Measurements from ENCODE around the gene CDK5RAP1. TPM values are rescaled to one million over a fixed set of nuclear protein-coding genes. Genes with fewer than 3 reads are reported as not detected.

Gene CDK5RAP1
- total and polyA plus RNA-seq, 2 of the 8 experiments (the other 6 are each of a cell fraction or from before 2014, with no cell fraction given), result 37.8 to 46.6 TPM

GRCh38 chr20:33445881-33446625 lies 44.7 kb upstream of the CDK5RAP1 start:
- peak overlapping the region; percentile 53; the same call in 1 of the 2 replicates for H2BK15ac ChIP-seq (ENCODE audit: low read length)
- H2AK5ac ChIP-seq (ENCODE audit: low read depth, low read length), result no peak overlapping the region
- no peak overlapping the region for H3K9ac ChIP-seq (replicated peaks in 1 of 4; ENCODE audit: extremely low read depth in 1 of 4, low read depth in 3 of 4, low read length in 3 of 4)
- DNase-seq (ENCODE audit: low read depth in 1 of 2, low spot score in 2 of 2) (no peak), FAIRE-seq (no peak)
- peaks cover 0 to 7% (median 3%) of the 10 kb centered on the region in 4 experiments; a peak in 4 of 7 replicates for H3K4me1 ChIP-seq (replicated peaks in 1 of 4; ENCODE audit: control insufficient read depth in 3 of 4, insufficient read depth in 4 of 4, low read length in 3 of 4)
- H4K5ac ChIP-seq (ENCODE audit: insufficient read length, low read depth, low read length), result no peak overlapping the region
- H3K27me3 ChIP-seq (replicated peaks in 1 of 4; ENCODE audit: control insufficient read depth in 3 of 4, extremely low read depth in 1 of 4, insufficient read depth in 3 of 4, low read length in 3 of 4), result peaks cover 3 to 18% (median 15%) of the 10 kb centered on the region in 4 experiments
- H3K4me2 ChIP-seq (ENCODE audit: insufficient read depth in 1 of 2, low read depth in 2 of 2, low read length in 2 of 2), result no peak overlapping the region
- WGBS, 2 experiments (ENCODE audit: extremely low coverage in 1 of 2, insufficient coverage in 1 of 2, insufficient read length in 1 of 2, insufficient replicate concordance in 2 of 2, low coverage in 1 of 2, low lambda C conversion rate in 2 of 2, missing lambda C conversion rate in 1 of 2), result 91% methylated on average over 4 of the region's 4 CpGs; no CpG with 5 or more reads in 1 of the 2 experiments
- no peaks in the 10 kb centered on the region for H3K79me2 ChIP-seq (ENCODE audit: control insufficient read depth in 1 of 2, insufficient read depth in 2 of 2, low read length in 2 of 2)
- no peak overlapping the region for H3K23ac ChIP-seq (ENCODE audit: insufficient read length)
- H3K79me1 ChIP-seq (ENCODE audit: low read depth, low read length), result no peaks in the 10 kb centered on the region
- no peak overlapping the region for H3K4me3 ChIP-seq (ENCODE audit: extremely low read depth in 1 of 4, insufficient read depth in 2 of 4, low read depth in 3 of 4, low read length in 4 of 4)
- peaks cover 0 to 4% of the 10 kb centered on the region in 2 experiments for H4K20me1 ChIP-seq (replicated peaks in 1 of 2; ENCODE audit: control insufficient read depth in 1 of 2, insufficient read depth in 2 of 2, low read length in 2 of 2)
- CTCF ChIA-PET (ENCODE audit: partially characterized antibody), result interaction anchor here (0.6 to 1.9 kb wide), 2 partner anchors 8 to 87 kb away, joined by 3 to 5 read pairs; no protein-coding TSS in a partner anchor
- H2BK12ac ChIP-seq (ENCODE audit: low read depth, low read length), result peak overlapping the region; percentile 81; the same call in 1 of the 2 replicates
- H3K4ac ChIP-seq (replicated peaks; ENCODE audit: insufficient read length, low read depth, low read length), result no peak overlapping the region
- peaks cover 6% of the 10 kb centered on the region; the same call in 1 of the 2 replicates for H3K23me2 ChIP-seq (ENCODE audit: low read depth, low read length)
- no peak overlapping the region for H2BK120ac ChIP-seq (replicated peaks; ENCODE audit: low read depth, low read length)
- no peak overlapping the region for H3K27ac ChIP-seq (ENCODE audit: low read depth, low read length)
- H4K91ac ChIP-seq (replicated peaks; ENCODE audit: insufficient read length, low read length), result no peak overlapping the region
- H3K56ac ChIP-seq (replicated peaks; ENCODE audit: insufficient read length, low read depth, low read length), result no peak overlapping the region
- H2BK5ac ChIP-seq (ENCODE audit: low read depth, low read length), result no peak overlapping the region
- H2AFZ ChIP-seq (ENCODE audit: low read length), result no peak overlapping the region
- POLR2A ChIA-PET (ENCODE audit: partially characterized antibody), result interaction anchor here (0.9 to 1.5 kb wide), 5 partner anchors 35 to 221 kb away, joined by 3 to 5 read pairs (median 3); partner anchors contain the start of gene ACTL10
- no peak overlapping the region for H2BK20ac ChIP-seq (ENCODE audit: low read length)
- H3K9me3 ChIP-seq (ENCODE audit: insufficient read depth in 2 of 2, low read depth in 1 of 2, low read length in 1 of 2), result no peaks in the 10 kb centered on the region; a peak in 1 of 4 replicates
- no peak overlapping the region for H3K14ac ChIP-seq (ENCODE audit: insufficient read length)
- no peak overlapping the region for H3K18ac ChIP-seq (ENCODE audit: extremely low read depth, low read length)
- H4K8ac ChIP-seq (ENCODE audit: extremely low read depth, insufficient read depth, low read length), result no peak overlapping the region
- no peaks in the 10 kb centered on the region for H3K36me3 ChIP-seq (ENCODE audit: control insufficient read depth in 2 of 4, insufficient read depth in 4 of 4, low read length in 3 of 4)
- TF ChIP-seq KDM5A (IDR thresholded peaks at IDR 0.05; ENCODE audit: low read length) (no peak), RBBP5 (IDR thresholded peaks at IDR 0.05; ENCODE audit: borderline replicate concordance, low read depth, low read length) (no peak), ZNF274 (IDR thresholded peaks at IDR 0.05; ENCODE audit: borderline replicate concordance, extremely low read depth, low read length) (no peak), RFX5 (IDR thresholded peaks at IDR 0.05; ENCODE audit: borderline replicate concordance, low read depth, low read length) (no peak), SRF (IDR thresholded peaks at IDR 0.05; ENCODE audit: low read depth, low read length) (no peak), BCL11A (IDR thresholded peaks at IDR 0.05; ENCODE audit: low read depth in 2 of 2, low read length in 2 of 2) (no peak), KDM1A (IDR thresholded peaks at IDR 0.05; ENCODE audit: borderline replicate concordance, low read length) (no peak), JUND (IDR thresholded peaks at IDR 0.05; ENCODE audit: low read length) (no peak), TCF12 (IDR thresholded peaks at IDR 0.05; ENCODE audit: low read depth, low read length) (no peak), PHF8 (conservative IDR thresholded peaks at IDR 0.05; ENCODE audit: low read depth, low read length) (no peak)
- TF ChIP-seq, protein P1, sequence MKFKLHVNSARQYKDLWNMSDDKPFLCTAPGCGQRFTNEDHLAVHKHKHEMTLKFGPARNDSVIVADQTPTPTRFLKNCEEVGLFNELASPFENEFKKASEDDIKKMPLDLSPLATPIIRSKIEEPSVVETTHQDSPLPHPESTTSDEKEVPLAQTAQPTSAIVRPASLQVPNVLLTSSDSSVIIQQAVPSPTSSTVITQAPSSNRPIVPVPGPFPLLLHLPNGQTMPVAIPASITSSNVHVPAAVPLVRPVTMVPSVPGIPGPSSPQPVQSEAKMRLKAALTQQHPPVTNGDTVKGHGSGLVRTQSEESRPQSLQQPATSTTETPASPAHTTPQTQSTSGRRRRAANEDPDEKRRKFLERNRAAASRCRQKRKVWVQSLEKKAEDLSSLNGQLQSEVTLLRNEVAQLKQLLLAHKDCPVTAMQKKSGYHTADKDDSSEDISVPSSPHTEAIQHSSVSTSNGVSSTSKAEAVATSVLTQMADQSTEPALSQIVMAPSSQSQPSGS (IDR thresholded peaks at IDR 0.05; ENCODE audit: low read length), result no peak

Data from H1 (cell line).